GM12878 (cell line): ENCODE results near the gene SYNE4. TPM values are rescaled to one million over a fixed set of nuclear protein-coding genes. Genes with fewer than 3 reads are reported as not detected.

Source experiments
- ATAC-seq: fragments of 200-7000 bp; cut with Tn5 transposase; 3 replicates; pipeline ENCODE4 v1.9.1; 2020; ENCODE audit warnings: mild to moderate bottlenecking, moderate library complexity
- BruUV-seq: library from RNA; stranded (reverse); fragments of 400-500 nt; replicated peaks from 2 replicates; lab custom pipeline; 2021; lab: Mats Ljungman, UMichigan
- CTCF ChIA-PET: fragments of 300-600 bp; sonication (Branson Sonifier 250); formaldehyde crosslinking; extraction: SDS; loops from one replicate; lab custom pipeline; 2021; ENCODE audit warnings: inconsistent platforms; lab: Yijun Ruan, JAX
- POLR2A ChIA-PET: fragments of 350-600 bp; formaldehyde crosslinking; extraction: SDS; loops from one replicate; lab custom pipeline; 2021; ENCODE audit warnings: inconsistent platforms; lab: Charles Lee
- RAD21 ChIA-PET: fragments of 300-600 bp; sonication (Branson Sonifier 250); formaldehyde crosslinking; loops from one replicate; lab custom pipeline; 2023; ENCODE audit warnings: antibody characterized with exemption; ENCODE audit not compliant: unreplicated experiment; lab: Charles Lee
- SMC1A ChIA-PET: fragments of 300-600 bp; sonication (Branson Sonifier 250); formaldehyde crosslinking; loops from one replicate; lab custom pipeline; 2023; ENCODE audit not compliant: unreplicated experiment, uncharacterized antibody; lab: Charles Lee
- DNase-seq: peaks from one replicate; pipeline ENCODE4 v3.0.0-alpha.2; 2011; ENCODE audit warnings: low read depth, low spot score
- FAIRE-seq: peaks from 3 replicates; lab custom pipeline; 2011; peaks lifted over from hg19 to GRCh38; lab: Jason Lieb, UNC
- H2AFZ ChIP-seq: 2 replicates; pipeline ENCODE4 v1.6.0; 2011; ENCODE audit warnings: low read depth, low read length, control low read depth; ENCODE audit not compliant: control insufficient read depth
- H3K27ac ChIP-seq: 2 replicates; pipeline ENCODE4 v1.5.1; 2011; ENCODE audit warnings: control low read depth; ENCODE audit not compliant: control insufficient read depth, insufficient read depth
- H3K27me3 ChIP-seq, 2 experiments: replicated peaks in 1 of 2; 2 replicates each; pipeline versions ENCODE4 v1.6.0 to v1.6.1; 2011; ENCODE audit warnings: low read length in 1 of 2; ENCODE audit not compliant: control insufficient read depth in 2 of 2, insufficient read depth in 2 of 2
- H3K36me3 ChIP-seq, 2 experiments: 2 replicates each; pipeline ENCODE4 v1.5.1; 2011; ENCODE audit warnings: low read length in 1 of 2; ENCODE audit not compliant: control insufficient read depth in 2 of 2, insufficient read depth in 2 of 2
- H3K4me1 ChIP-seq: 2 replicates; pipeline ENCODE4 v1.6.1; 2011; ENCODE audit warnings: mild to moderate bottlenecking, low read length, moderate library complexity, mixed read lengths; ENCODE audit not compliant: control insufficient read depth, insufficient read depth
- H3K4me2 ChIP-seq: 2 replicates; pipeline ENCODE4 v1.6.0; 2011; ENCODE audit warnings: control low read depth; ENCODE audit not compliant: control insufficient read depth, insufficient read depth
- H3K4me3 ChIP-seq: fragments of 200-600 bp; sonication (generic); 2 replicates; pipeline ENCODE4 v1.5.1; 2016
- H3K79me2 ChIP-seq: 2 replicates; pipeline ENCODE4 v1.6.0; 2011; ENCODE audit warnings: low read length; ENCODE audit not compliant: control insufficient read depth, insufficient read depth
- H3K9ac ChIP-seq: 2 replicates; pipeline ENCODE4 v1.8.0; 2011; ENCODE audit warnings: low read length, control low read depth, mixed read lengths; ENCODE audit not compliant: control insufficient read depth, insufficient read depth
- H3K9me3 ChIP-seq: replicated peaks from 3 replicates; pipeline ENCODE4 v1.5.1; 2011; ENCODE audit warnings: mild to moderate bottlenecking, low read length; ENCODE audit not compliant: control insufficient read depth, insufficient read depth
- H4K20me1 ChIP-seq: 2 replicates; pipeline ENCODE4 v1.6.0; 2011; ENCODE audit not compliant: control insufficient read depth, insufficient read depth
- BMI1 ChIP-seq: fragments of 450-650 bp; IDR thresholded peaks from 2 replicates; pipeline ENCODE4 v1.6.1; 2016; ENCODE audit warnings: mild to moderate bottlenecking, moderate library complexity, borderline replicate concordance
- CBX5 ChIP-seq: sonication (generic); IDR thresholded peaks from 2 replicates; pipeline ENCODE4 v1.6.1; 2016; ENCODE audit warnings: low read depth, moderate library complexity, mild to moderate bottlenecking, inconsistent platforms
- DPF2 ChIP-seq: fragments of 450-650 bp; IDR thresholded peaks from 2 replicates; pipeline ENCODE4 v1.6.1; 2017; ENCODE audit warnings: mild to moderate bottlenecking
- LARP7 ChIP-seq: fragments of 450-650 bp; IDR thresholded peaks from 2 replicates; pipeline ENCODE4 v1.6.1; 2017; ENCODE audit warnings: mild to moderate bottlenecking
- MXI1 ChIP-seq: fragments of 150-350 bp; IDR thresholded peaks from 2 replicates; pipeline ENCODE4 v1.6.1; 2011; ENCODE audit warnings: low read depth, mild to moderate bottlenecking, inconsistent platforms, low read length, improper control_type of control experiment
- MYC ChIP-seq: IDR thresholded peaks from 2 replicates; pipeline ENCODE4 v1.6.1; 2011; ENCODE audit warnings: mild to moderate bottlenecking, low read length, moderate library complexity, inconsistent platforms; ENCODE audit not compliant: insufficient read depth, insufficient replicate concordance, insufficient read length, severe bottlenecking
- NR2C1 ChIP-seq: fragments of 450-650 bp; IDR thresholded peaks from 2 replicates; pipeline ENCODE4 v1.6.1; 2017; ENCODE audit warnings: antibody characterized with exemption, mild to moderate bottlenecking, moderate library complexity
- RELA ChIP-seq: fragments of 450-650 bp; IDR thresholded peaks from 2 replicates; pipeline ENCODE4 v1.8.0; 2014; ENCODE audit warnings: borderline replicate concordance; ENCODE audit not compliant: partially characterized antibody
- SIX5 ChIP-seq: IDR thresholded peaks from 2 replicates; pipeline ENCODE4 v1.6.1; 2011; ENCODE audit warnings: mild to moderate bottlenecking, low read depth, low read length, moderate library complexity; ENCODE audit not compliant: severe bottlenecking
- SMAD5 ChIP-seq: IDR thresholded peaks from 2 replicates; pipeline ENCODE4 v1.6.1; 2016; ENCODE audit warnings: antibody characterized with exemption, low read depth
- TBL1XR1 ChIP-seq: IDR thresholded peaks from 2 replicates; pipeline ENCODE4 v1.6.1; 2012; ENCODE audit warnings: low read depth, low read length, improper control_type of control experiment
- WGBS: methylation state at CpG from one replicate; pipeline ENCODE4 v1.1.6; 2016; ENCODE audit warnings: low lambda C conversion rate; ENCODE audit not compliant: insufficient replicate concordance, insufficient coverage; ENCODE audit errors: missing lambda C conversion rate; 5-methylcytosine and 5-hydroxymethylcytosine counted together
- in situ Hi-C: fragments of 300-500 bp; cut with MboI; formaldehyde crosslinking; loops from 9 replicates; pipeline ENCODE4 v1.14.3; 2018; ENCODE audit warnings: mixed read lengths
- intact Hi-C: fragments of 100-400 bp; cut with micrococcal nuclease; formaldehyde crosslinking; loops from one replicate; pipeline ENCODE4 v1.14.2; 2022; ENCODE audit not compliant: unreplicated experiment
- polyA plus RNA-seq, 11 experiments: library from polyadenylated mRNA; depleted of rRNA in 4 of 11; unstranded in 6 of 11; stranded (reverse) in 5 of 11; fragments of >200 nt; fragmentation: Nextera tagmentation in 4 of 11; fragmentation: Illumina TruSeq in 1 of 11; extraction: Ambion mirVana in 4 of 11; extraction: Trizol in 1 of 11; gene quantifications; 1 replicate in 1 of 11; 2 replicates in 10 of 11; pipeline versions ENCODE4 v1.2.1 to v1.2.3, GENCODE V29; 2011 to 2016; ENCODE audit warnings: inconsistent platforms in 2 of 11, missing spikeins in 2 of 11, low read depth in 1 of 11
- total RNA-seq, 4 experiments: library from RNA; depleted of rRNA in 3 of 4; stranded (reverse); fragments of >200 nt in 3 of 4; fragmentation: Illumina TruSeq in 1 of 4; extraction: Trizol in 1 of 4; gene quantifications; 2 replicates each; pipeline versions ENCODE4 v1.2.1 to v1.2.3, GENCODE V29; 2013 to 2021
- TF ChIP-seq, protein P1 (sequence below): fragments of 450-650 bp; IDR thresholded peaks from 2 replicates; pipeline ENCODE4 v1.6.1; 2014; ENCODE audit warnings: mild to moderate bottlenecking

Gene SYNE4
- total and polyA plus RNA-seq, 10 of the 15 experiments (the other 5 are each of a cell fraction or from before 2014, with no cell fraction given): 0.35 to 1.2 (median 0.71) TPM

DNA sequence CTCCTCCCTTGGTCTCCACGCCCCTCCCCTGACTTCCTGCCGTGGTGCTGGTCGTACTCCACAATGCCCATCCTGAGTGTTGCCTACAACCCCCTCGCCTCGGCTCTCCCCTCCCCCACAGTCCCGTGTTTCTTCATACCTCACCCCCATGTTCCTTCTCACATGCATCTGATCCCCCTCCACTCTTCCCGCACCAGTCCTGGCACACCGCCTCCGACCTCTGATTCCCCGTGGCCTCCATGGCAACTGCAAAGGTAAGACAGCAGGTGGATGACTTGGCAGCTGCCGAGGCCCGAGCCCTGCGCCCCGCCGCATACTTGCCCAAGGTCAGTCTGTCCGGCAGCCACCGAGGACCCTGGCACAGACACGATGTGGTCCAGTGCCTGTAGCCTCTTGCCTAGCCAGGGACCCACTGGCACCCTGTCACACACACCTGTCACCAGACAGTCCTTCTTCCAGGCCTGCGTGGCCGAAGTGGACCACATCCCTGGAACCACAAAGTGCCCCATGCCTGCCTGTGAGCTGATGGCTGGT, 29.7 kb downstream of the SYNE4 start:
- in situ Hi-C loops: no loop called here
- H3K79me2 ChIP-seq: no peaks in the 10 kb centered on the region
- H3K27ac ChIP-seq: no peak overlapping the region
- ChIA-PET RAD21 (no interaction called here), CTCF (no interaction called here), SMC1A (no interaction called here), POLR2A (no interaction called here)
- no peak overlapping the region for H3K9ac ChIP-seq
- intact Hi-C loops: no loop called here
- H3K4me3 ChIP-seq: no peak overlapping the region
- H4K20me1 ChIP-seq: no peaks in the 10 kb centered on the region
- DNase-seq (no peak), FAIRE-seq (no peak), ATAC-seq (no peak)
- H3K4me2 ChIP-seq: no peak overlapping the region
- H3K36me3 ChIP-seq: no peaks in the 10 kb centered on the region
- H3K27me3 ChIP-seq: no peaks in the 10 kb centered on the region
- H3K9me3 ChIP-seq: no peaks in the 10 kb centered on the region
- H3K4me1 ChIP-seq: no peaks in the 10 kb centered on the region
- TF ChIP-seq LARP7 (no peak), MYC (no peak), CBX5 (no peak), TBL1XR1 (no peak), MXI1 (no peak), DPF2 (no peak), SMAD5 (no peak), BMI1 (no peak), NR2C1 (no peak), RELA (no peak), SIX5 (no peak)
- TF ChIP-seq, protein P1, sequence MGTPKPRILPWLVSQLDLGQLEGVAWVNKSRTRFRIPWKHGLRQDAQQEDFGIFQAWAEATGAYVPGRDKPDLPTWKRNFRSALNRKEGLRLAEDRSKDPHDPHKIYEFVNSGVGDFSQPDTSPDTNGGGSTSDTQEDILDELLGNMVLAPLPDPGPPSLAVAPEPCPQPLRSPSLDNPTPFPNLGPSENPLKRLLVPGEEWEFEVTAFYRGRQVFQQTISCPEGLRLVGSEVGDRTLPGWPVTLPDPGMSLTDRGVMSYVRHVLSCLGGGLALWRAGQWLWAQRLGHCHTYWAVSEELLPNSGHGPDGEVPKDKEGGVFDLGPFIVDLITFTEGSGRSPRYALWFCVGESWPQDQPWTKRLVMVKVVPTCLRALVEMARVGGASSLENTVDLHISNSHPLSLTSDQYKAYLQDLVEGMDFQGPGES: no peak
- BruUV-seq: no TSS peak
- WGBS: 44% methylated on average over 20 of the region's 20 CpGs
- H2AFZ ChIP-seq: no peak overlapping the region
